ENCODE data around the gene KSR1.

The KSR1 gene

GRCh38 chr17:27549251-27549893 is 93.1 kb downstream of the KSR1 start:
- ATAC-seq = no peak
- TF ChIP-seq TSHZ2 (CRISPR knock-in tag; IDR thresholded peaks at IDR 0.05) (no peak), ZNF70 (CRISPR knock-in tag; IDR thresholded peaks at IDR 0.05) (no peak), ZNF8 (CRISPR knock-in tag; IDR thresholded peaks at IDR 0.05) (no peak), BACH2 (CRISPR knock-in tag; IDR thresholded peaks at IDR 0.05; ENCODE audit: borderline replicate concordance) (no peak), ZC3H10 (CRISPR knock-in tag; IDR thresholded peaks at IDR 0.05) (no peak)

- no peak for ATAC-seq
- TF ChIP-seq TOX (CRISPR knock-in tag; IDR thresholded peaks at IDR 0.05; ENCODE audit: borderline replicate concordance) = no peak
- TF ChIP-seq ZNF70 (CRISPR knock-in tag; IDR thresholded peaks at IDR 0.05) = no peak
- no peak for TF ChIP-seq PPARA (CRISPR knock-in tag; IDR thresholded peaks at IDR 0.05; ENCODE audit: borderline replicate concordance)
- no peak for TF ChIP-seq CSRNP3 (CRISPR knock-in tag; IDR thresholded peaks at IDR 0.05)
- TF ChIP-seq ARNTL (CRISPR knock-in tag; IDR thresholded peaks at IDR 0.05; ENCODE audit: borderline replicate concordance, low read depth) = no peak
- no peak for TF ChIP-seq SNAI2 (CRISPR knock-in tag; IDR thresholded peaks at IDR 0.05)
- TF ChIP-seq TSHZ2 (CRISPR knock-in tag; IDR thresholded peaks at IDR 0.05) = no peak
- no peak for TF ChIP-seq ZC3H10 (CRISPR knock-in tag; IDR thresholded peaks at IDR 0.05)
- no peak for TF ChIP-seq CSDC2 (CRISPR knock-in tag; IDR thresholded peaks at IDR 0.05)
- TF ChIP-seq CREB5 (CRISPR knock-in tag; IDR thresholded peaks at IDR 0.05; ENCODE audit: low read depth) = no peak
- no peak for TF ChIP-seq ISL1 (CRISPR knock-in tag; IDR thresholded peaks at IDR 0.05)
- no peak for TF ChIP-seq BACH2 (CRISPR knock-in tag; IDR thresholded peaks at IDR 0.05; ENCODE audit: borderline replicate concordance)
- TF ChIP-seq ZNF8 (CRISPR knock-in tag; IDR thresholded peaks at IDR 0.05) = no peak
- no peak for TF ChIP-seq ZFP3 (CRISPR knock-in tag; IDR thresholded peaks at IDR 0.05)
- no peak for TF ChIP-seq ZNF565 (CRISPR knock-in tag; conservative IDR thresholded peaks at IDR 0.05; ENCODE audit: low read depth)
- no peak for TF ChIP-seq ZFP30 (CRISPR knock-in tag; IDR thresholded peaks at IDR 0.05)
- TF ChIP-seq RARB (CRISPR knock-in tag; IDR thresholded peaks at IDR 0.05) = no peak
- no peak for TF ChIP-seq ESRRG (CRISPR knock-in tag; IDR thresholded peaks at IDR 0.05)
- TF ChIP-seq PATZ1 (CRISPR knock-in tag; IDR thresholded peaks at IDR 0.05; ENCODE audit: borderline replicate concordance) = no peak
These were observed 94.2 kb downstream of the KSR1 start for GRCh38 chr17:27550291-27550930.

Measured in SK-N-SH treated with all-trans-retinoic acid at 6 μM for 48 hours (cell line).